ENCODE data around the gene GP9. TPM values are rescaled to one million over a fixed set of nuclear protein-coding genes. Genes with fewer than 3 reads are reported as not detected.

Gene GP9
- not detected for total RNA-seq

- H3K36me3 ChIP-seq = no peaks in the 10 kb centered on the region
- H3K4me3 ChIP-seq = no peak within 1 kb of the TSS
- no peak for DNase-seq
- H3K4me1 ChIP-seq = peaks cover 0 to 15% (median 0%) of the 10 kb centered on the region in 4 donors
- TF ChIP-seq POLR2A (IDR thresholded peaks at IDR 0.05) = no peak
- TF ChIP-seq CTCF (IDR thresholded peaks at IDR 0.05) = no peak
- H3K27me3 ChIP-seq = no peaks in the 10 kb centered on the region
- no peak within 1 kb of the TSS for H3K27ac ChIP-seq
- no peaks in the 10 kb centered on the region for H3K9me3 ChIP-seq
Measured at GRCh38 chr3:129060276-129061022, at the start of gene GP9. Gene GP9, plus strand, starts transcription at chr3:129060779. Its CDS starts 961 bp downstream, at chr3:129061740.

GRCh38 chr3:129013491-129013891 lies 47.1 kb upstream of the GP9 start:
- Histone ChIP-seq H3K9me3 (no peaks in the 10 kb centered on the region), H3K4me3 (no peak overlapping the region), H3K27me3 (no peaks in the 10 kb centered on the region), H3K36me3 (no peaks in the 10 kb centered on the region), H3K27ac (peak overlapping the region in 3 of 4 donors; percentile 28 to 71 (median 68)), H3K4me1 (peaks cover 0 to 20% (median 16%) of the 10 kb centered on the region in 4 donors)
- TF ChIP-seq CTCF (IDR thresholded peaks at IDR 0.05) (no peak), POLR2A (IDR thresholded peaks at IDR 0.05) (no peak)
- DNase-seq = no peak

GRCh38 chr3:129014148-129014547 lies 46.4 kb upstream of the GP9 start:
- no peak for DNase-seq
- H3K27ac ChIP-seq = peak overlapping the region in 3 of 4 donors; percentile 28 to 71 (median 68)
- no peaks in the 10 kb centered on the region for H3K9me3 ChIP-seq
- peaks cover 0 to 20% (median 16%) of the 10 kb centered on the region in 4 donors for H3K4me1 ChIP-seq
- H3K27me3 ChIP-seq = no peaks in the 10 kb centered on the region
- no peak overlapping the region for H3K4me3 ChIP-seq
- no peak for TF ChIP-seq POLR2A (IDR thresholded peaks at IDR 0.05)
- no peak for TF ChIP-seq CTCF (IDR thresholded peaks at IDR 0.05)
- no peaks in the 10 kb centered on the region for H3K36me3 ChIP-seq

- Histone ChIP-seq H3K27ac (peak overlapping the region; percentile 51 to 72 (median 70)), H3K27me3 (no peaks in the 10 kb centered on the region), H3K9me3 (no peaks in the 10 kb centered on the region), H3K4me3 (no peak overlapping the region), H3K4me1 (peaks cover 0 to 20% (median 16%) of the 10 kb centered on the region in 4 donors), H3K36me3 (no peaks in the 10 kb centered on the region)
- DNase-seq = no peak
- TF ChIP-seq CTCF (IDR thresholded peaks at IDR 0.05) (no peak), POLR2A (IDR thresholded peaks at IDR 0.05) (no peak)
Measured at GRCh38 chr3:129014793-129015345, 45.7 kb upstream of the GP9 start.

GRCh38 chr3:129015388-129016105 lies 45.0 kb upstream of the GP9 start:
- peaks cover 0 to 20% (median 16%) of the 10 kb centered on the region in 4 donors for H3K4me1 ChIP-seq
- peak; percentile 53 to 74 (median 57) for DNase-seq
- peak overlapping the region; percentile 51 to 72 (median 70) for H3K27ac ChIP-seq
- TF ChIP-seq CTCF (IDR thresholded peaks at IDR 0.05) (no peak), POLR2A (IDR thresholded peaks at IDR 0.05) (no peak)
- no peaks in the 10 kb centered on the region for H3K9me3 ChIP-seq
- H3K27me3 ChIP-seq = no peaks in the 10 kb centered on the region
- no peaks in the 10 kb centered on the region for H3K36me3 ChIP-seq
- H3K4me3 ChIP-seq = peak overlapping the region in 1 of 4 donors; percentile 9
